Measurements from ENCODE around the gene DDX11. TPM values are rescaled to one million over a fixed set of nuclear protein-coding genes. Genes with fewer than 3 reads are reported as not detected.
"Not testable (repeated sequence)": the region's sequence is repeated elsewhere in the genome, so short reads cannot be mapped to it uniquely, and the experiment has no call there.

Gene DDX11
- total RNA-seq, 2 experiments from 2014 or later: 184 to 193 TPM

DNA sequence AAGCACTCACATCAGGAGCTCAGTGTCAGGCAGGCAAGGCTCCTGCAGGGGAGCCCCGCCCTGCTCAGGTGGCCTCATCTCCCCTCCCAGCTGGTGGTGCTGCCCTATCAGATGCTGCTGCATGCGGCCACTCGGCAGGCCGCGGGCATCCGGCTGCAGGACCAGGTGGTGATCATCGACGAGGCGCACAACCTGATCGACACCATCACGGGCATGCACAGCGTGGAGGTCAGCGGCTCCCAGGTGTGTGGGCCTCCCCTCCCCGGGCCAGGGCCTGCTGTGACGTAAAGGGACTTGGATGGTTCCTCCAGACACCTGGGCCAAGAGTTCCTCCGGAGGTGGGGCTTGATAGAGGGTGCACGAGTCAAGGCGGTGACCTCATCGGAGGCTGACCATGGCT is 18.0 kb downstream of the DDX11 start:
- peak; percentile 24 for ATAC-seq
- H3K27me3 Mint-ChIP-seq (ENCODE audit: low read depth); H3K4me3 Mint-ChIP-seq; DNase-seq; H3K4me1 Mint-ChIP-seq (ENCODE audit: low read depth); H3K9me3 Mint-ChIP-seq (ENCODE audit: insufficient read depth); H3K27ac Mint-ChIP-seq; CTCF ChIA-PET; POLR2A ChIA-PET: not testable (repeated sequence)
- H3K36me3 Mint-ChIP-seq (ENCODE audit: low read depth): peaks cover 29% of the 10 kb centered on the region

GRCh38 chr12:31092718-31093117 is 19.1 kb downstream of the DDX11 start:
- CTCF ChIA-PET, H3K27ac Mint-ChIP-seq: not testable (repeated sequence)
- H3K36me3 Mint-ChIP-seq (ENCODE audit: low read depth): peaks cover 31% of the 10 kb centered on the region

GRCh38 chr12:31095080-31095860 is 21.6 kb downstream of the DDX11 start:
- not testable (repeated sequence) for H3K27ac Mint-ChIP-seq
- H3K36me3 Mint-ChIP-seq (ENCODE audit: low read depth): peaks cover 22% of the 10 kb centered on the region

More at GRCh38 chr12:31092718-31093117, 19.1 kb downstream of the DDX11 start:
- H3K4me3 Mint-ChIP-seq; DNase-seq; H3K9me3 Mint-ChIP-seq (ENCODE audit: insufficient read depth); ATAC-seq; POLR2A ChIA-PET; H3K27me3 Mint-ChIP-seq (ENCODE audit: low read depth); H3K4me1 Mint-ChIP-seq (ENCODE audit: low read depth): not testable (repeated sequence)

GRCh38 chr12:31096251-31097065 is 22.8 kb downstream of the DDX11 start:
- H3K4me3 Mint-ChIP-seq; H3K9me3 Mint-ChIP-seq (ENCODE audit: insufficient read depth); CTCF ChIA-PET; DNase-seq; H3K27ac Mint-ChIP-seq; H3K4me1 Mint-ChIP-seq (ENCODE audit: low read depth); POLR2A ChIA-PET; ATAC-seq; H3K27me3 Mint-ChIP-seq (ENCODE audit: low read depth): not testable (repeated sequence)
- peaks cover 28% of the 10 kb centered on the region for H3K36me3 Mint-ChIP-seq (ENCODE audit: low read depth)

More at GRCh38 chr12:31095080-31095860, 21.6 kb downstream of the DDX11 start:
- H3K4me1 Mint-ChIP-seq (ENCODE audit: low read depth); DNase-seq; H3K9me3 Mint-ChIP-seq (ENCODE audit: insufficient read depth); ATAC-seq; CTCF ChIA-PET; H3K27me3 Mint-ChIP-seq (ENCODE audit: low read depth); H3K4me3 Mint-ChIP-seq; POLR2A ChIA-PET: not testable (repeated sequence)

DNA sequence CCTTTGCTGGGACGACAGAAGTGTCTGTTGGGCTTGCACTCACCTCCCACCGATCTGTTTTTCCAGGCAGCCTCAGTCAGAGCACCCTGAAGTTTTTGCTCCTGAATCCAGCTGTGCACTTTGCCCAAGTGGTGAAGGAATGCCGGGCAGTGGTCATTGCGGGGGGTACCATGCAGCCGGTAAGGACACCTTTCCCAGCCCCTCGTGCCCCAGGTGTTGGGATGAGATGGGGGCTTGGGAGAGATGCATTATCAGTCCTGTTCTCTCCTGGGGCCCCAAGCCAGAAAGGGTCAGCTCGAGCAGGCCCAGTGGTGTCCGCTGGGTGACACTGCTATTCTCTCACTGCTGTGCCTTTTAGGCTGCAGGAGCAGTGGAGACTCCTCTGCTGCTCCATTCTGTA is 24.2 kb downstream of the DDX11 start:
- H3K4me3 Mint-ChIP-seq; DNase-seq; H3K4me1 Mint-ChIP-seq (ENCODE audit: low read depth); H3K9me3 Mint-ChIP-seq (ENCODE audit: insufficient read depth); POLR2A ChIA-PET; CTCF ChIA-PET; ATAC-seq; H3K27ac Mint-ChIP-seq; H3K27me3 Mint-ChIP-seq (ENCODE audit: low read depth): not testable (repeated sequence)
- peaks cover 25% of the 10 kb centered on the region for H3K36me3 Mint-ChIP-seq (ENCODE audit: low read depth)

DNA sequence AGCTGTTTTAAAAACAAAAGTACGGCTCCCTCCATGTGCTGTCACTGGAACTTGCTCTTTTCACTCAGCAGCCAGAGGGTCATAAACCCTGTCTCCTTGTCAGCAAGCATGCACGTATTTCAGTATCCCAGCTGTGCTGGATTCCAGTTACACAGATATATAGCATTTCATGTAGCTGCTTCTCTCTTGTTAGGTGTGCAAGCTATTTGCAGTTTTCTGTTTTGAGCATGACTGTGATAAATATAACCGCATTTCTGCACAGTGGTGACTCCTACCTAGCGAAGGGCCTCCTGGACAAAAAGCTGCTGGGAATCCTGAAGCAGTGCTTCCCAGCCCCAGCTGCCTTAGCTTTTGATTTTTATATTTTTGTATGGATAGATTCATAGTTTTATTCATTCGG is 24.7 kb downstream of the DDX11 start:
- H3K27me3 Mint-ChIP-seq (ENCODE audit: low read depth); ATAC-seq; POLR2A ChIA-PET; H3K27ac Mint-ChIP-seq; CTCF ChIA-PET; H3K4me1 Mint-ChIP-seq (ENCODE audit: low read depth); H3K4me3 Mint-ChIP-seq; H3K9me3 Mint-ChIP-seq (ENCODE audit: insufficient read depth); DNase-seq: not testable (repeated sequence)
- H3K36me3 Mint-ChIP-seq (ENCODE audit: low read depth): peaks cover 26% of the 10 kb centered on the region

GRCh38 chr12:31098771-31099170 is 25.1 kb downstream of the DDX11 start:
- CTCF ChIA-PET; H3K4me1 Mint-ChIP-seq (ENCODE audit: low read depth): not testable (repeated sequence)

DNA sequence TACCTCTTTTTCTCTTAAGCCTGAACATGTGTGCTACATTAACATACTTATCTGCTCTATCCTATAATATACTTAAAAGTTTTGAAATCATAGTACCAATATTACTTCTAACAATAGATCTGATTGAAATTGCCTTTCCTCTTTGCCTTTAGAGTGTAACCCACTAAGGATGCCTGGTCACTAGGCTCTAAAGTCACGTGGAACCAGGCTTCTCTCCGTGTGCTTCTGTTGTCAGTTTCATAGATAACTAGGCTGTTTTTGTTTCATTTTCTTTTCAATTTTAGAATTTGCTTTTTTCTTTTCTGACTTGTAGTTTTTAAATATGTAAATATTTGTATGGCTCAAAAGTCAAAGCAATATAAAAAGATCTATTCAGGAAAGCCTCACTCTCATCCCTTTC is 25.8 kb downstream of the DDX11 start:
- H3K27ac Mint-ChIP-seq; H3K27me3 Mint-ChIP-seq (ENCODE audit: low read depth); POLR2A ChIA-PET; ATAC-seq; CTCF ChIA-PET; H3K4me1 Mint-ChIP-seq (ENCODE audit: low read depth); H3K9me3 Mint-ChIP-seq (ENCODE audit: insufficient read depth); H3K4me3 Mint-ChIP-seq; DNase-seq: not testable (repeated sequence)
- H3K36me3 Mint-ChIP-seq (ENCODE audit: low read depth): peaks cover 32% of the 10 kb centered on the region

More at GRCh38 chr12:31098771-31099170, 25.1 kb downstream of the DDX11 start:
- DNase-seq; H3K27ac Mint-ChIP-seq; H3K27me3 Mint-ChIP-seq (ENCODE audit: low read depth); H3K4me3 Mint-ChIP-seq; H3K9me3 Mint-ChIP-seq (ENCODE audit: insufficient read depth); POLR2A ChIA-PET; ATAC-seq: not testable (repeated sequence)
- H3K36me3 Mint-ChIP-seq (ENCODE audit: low read depth): peaks cover 28% of the 10 kb centered on the region

DNA sequence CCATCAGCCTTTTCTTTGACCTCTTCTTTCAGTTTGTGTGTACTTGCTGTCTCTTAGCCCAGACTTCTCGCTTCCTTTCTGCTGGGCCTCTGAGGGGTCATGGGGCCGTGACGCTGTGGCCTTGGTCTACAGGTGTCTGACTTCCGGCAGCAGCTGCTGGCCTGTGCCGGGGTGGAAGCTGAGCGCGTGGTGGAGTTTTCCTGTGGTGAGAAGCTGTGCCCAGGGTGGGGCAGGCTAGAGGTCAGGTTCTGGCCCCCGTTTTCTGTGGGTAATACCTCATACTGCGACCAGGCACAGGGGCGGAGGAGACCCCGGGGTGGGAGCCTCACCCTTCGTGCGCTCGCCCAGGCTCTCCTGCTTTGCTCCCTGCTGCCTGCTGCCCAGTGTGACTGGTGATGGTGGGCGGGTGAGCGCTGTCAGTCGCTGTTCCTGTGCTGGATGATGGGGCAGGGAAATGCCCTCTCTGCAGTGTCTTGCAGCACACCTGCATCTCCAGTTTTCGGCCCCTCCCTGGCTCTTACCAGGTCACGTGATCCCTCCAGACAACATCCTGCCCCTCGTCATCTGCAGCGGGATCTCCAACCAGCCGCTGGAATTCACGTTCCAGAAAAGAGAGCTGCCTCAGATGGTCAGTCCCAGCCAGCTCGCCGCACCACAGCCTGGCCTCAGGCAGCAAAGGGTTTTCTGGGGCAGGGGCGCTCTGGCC is 27.0 kb downstream of the DDX11 start:
- POLR2A ChIA-PET; CTCF ChIA-PET; ATAC-seq; H3K27me3 Mint-ChIP-seq (ENCODE audit: low read depth); H3K9me3 Mint-ChIP-seq (ENCODE audit: insufficient read depth); H3K4me1 Mint-ChIP-seq (ENCODE audit: low read depth); DNase-seq; H3K4me3 Mint-ChIP-seq: not testable (repeated sequence)
- Mint-ChIP-seq H3K36me3 (ENCODE audit: low read depth) (peaks cover 30% of the 10 kb centered on the region), H3K27ac (peak overlapping the region; percentile 63)

DNA sequence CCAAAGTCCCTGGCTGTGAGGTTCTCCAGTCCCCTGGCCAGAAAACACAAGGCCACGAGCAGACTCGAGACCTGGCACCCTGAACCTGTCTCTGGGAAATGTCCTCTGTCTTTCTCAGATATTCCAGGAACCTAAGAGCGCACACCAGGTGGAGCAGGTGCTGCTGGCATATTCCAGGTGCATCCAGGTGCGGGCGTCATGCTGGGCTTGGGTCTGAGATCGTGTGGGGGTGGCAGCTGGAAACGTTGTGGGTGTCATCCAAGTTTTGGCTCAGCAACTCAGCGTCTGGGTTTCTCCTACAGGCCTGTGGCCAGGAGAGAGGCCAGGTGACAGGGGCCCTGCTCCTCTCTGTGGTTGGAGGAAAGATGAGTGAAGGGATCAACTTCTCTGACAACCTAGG is 28.5 kb downstream of the DDX11 start:
- H3K36me3 Mint-ChIP-seq (ENCODE audit: low read depth): peaks cover 22% of the 10 kb centered on the region
- DNase-seq; H3K27ac Mint-ChIP-seq; CTCF ChIA-PET; ATAC-seq; POLR2A ChIA-PET; H3K27me3 Mint-ChIP-seq (ENCODE audit: low read depth); H3K9me3 Mint-ChIP-seq (ENCODE audit: insufficient read depth); H3K4me3 Mint-ChIP-seq; H3K4me1 Mint-ChIP-seq (ENCODE audit: low read depth): not testable (repeated sequence)

- H3K27ac Mint-ChIP-seq; H3K4me1 Mint-ChIP-seq (ENCODE audit: low read depth); DNase-seq; H3K9me3 Mint-ChIP-seq (ENCODE audit: insufficient read depth); H3K27me3 Mint-ChIP-seq (ENCODE audit: low read depth); H3K4me3 Mint-ChIP-seq; CTCF ChIA-PET; POLR2A ChIA-PET; ATAC-seq: not testable (repeated sequence)
- peaks cover 22% of the 10 kb centered on the region for H3K36me3 Mint-ChIP-seq (ENCODE audit: low read depth)
Observed at GRCh38 chr12:31102596-31102995, 28.9 kb downstream of the DDX11 start.

- H3K4me3 Mint-ChIP-seq; POLR2A ChIA-PET; H3K27ac Mint-ChIP-seq; ATAC-seq; H3K9me3 Mint-ChIP-seq (ENCODE audit: insufficient read depth); DNase-seq; H3K4me1 Mint-ChIP-seq (ENCODE audit: low read depth); H3K27me3 Mint-ChIP-seq (ENCODE audit: low read depth); CTCF ChIA-PET: not testable (repeated sequence)
- peaks cover 22% of the 10 kb centered on the region for H3K36me3 Mint-ChIP-seq (ENCODE audit: low read depth)
Observed at GRCh38 chr12:31103561-31103975, 29.9 kb downstream of the DDX11 start.
